HuH-7.5 (cell line): Measurements from ENCODE around the gene PAK1IP1.
A peak's percentile ranks its signal among the peaks of the same experiment; 100 is the strongest.
"Not testable (repeated sequence)": the region's sequence is repeated elsewhere in the genome, so short reads cannot be mapped to it uniquely, and the experiment has no call there.

Source experiments
- DNase-seq: peaks from one replicate; pipeline ENCODE4 v3.0.0; 2011; ENCODE audit warnings: low spot score

PAK1IP1 gene

GRCh38 chr6:10692965-10693538 lies 1.7 kb upstream of the PAK1IP1 start:
- DNase-seq = no peak

- DNase-seq = no peak
Observed at GRCh38 chr6:10695086-10695657, 400 bp downstream of the PAK1IP1 start.

- no peak for DNase-seq
Observed at GRCh38 chr6:10696655-10697054, 1.9 kb downstream of the PAK1IP1 start.

- no peak for DNase-seq
Observed at GRCh38 chr6:10713962-10714361, 19.2 kb downstream of the PAK1IP1 start.

GRCh38 chr6:10719296-10719963 lies 24.7 kb downstream of the PAK1IP1 start:
- DNase-seq = peak; percentile 9

- DNase-seq = no peak
Observed at GRCh38 chr6:10719964-10720264, 25.1 kb downstream of the PAK1IP1 start.

GRCh38 chr6:10720265-10720959 lies 25.6 kb downstream of the PAK1IP1 start:
- peak; percentile 9 for DNase-seq

GRCh38 chr6:10720960-10721849 lies 26.4 kb downstream of the PAK1IP1 start:
- not testable (repeated sequence) for DNase-seq

GRCh38 chr6:10721850-10722569 lies 27.2 kb downstream of the PAK1IP1 start:
- DNase-seq = no peak

GRCh38 chr6:10722570-10722819 lies 27.7 kb downstream of the PAK1IP1 start:
- no peak for DNase-seq

- peak; percentile 78 for DNase-seq
Observed at GRCh38 chr6:10722820-10723566, 28.2 kb downstream of the PAK1IP1 start, which contains the start of gene TMEM14C. TSS of gene TMEM14C (plus strand) at chr6:10723070. CDS start at chr6:10724614, 1,544 bp downstream.

GRCh38 chr6:10723567-10723881 lies 28.8 kb downstream of the PAK1IP1 start:
- no peak for DNase-seq

- no peak for DNase-seq
Observed at GRCh38 chr6:10725044-10725443, 30.3 kb downstream of the PAK1IP1 start.

GRCh38 chr6:10725716-10726115 lies 30.9 kb downstream of the PAK1IP1 start:
- DNase-seq = no peak

- DNase-seq = no peak
Observed at GRCh38 chr6:10730254-10730653, 35.5 kb downstream of the PAK1IP1 start.

GRCh38 chr6:10733151-10733715 lies 38.5 kb downstream of the PAK1IP1 start:
- no peak for DNase-seq

GRCh38 chr6:10733863-10734262 lies 39.1 kb downstream of the PAK1IP1 start:
- DNase-seq = no peak

GRCh38 chr6:10736731-10737130 lies 42.0 kb downstream of the PAK1IP1 start:
- no peak for DNase-seq

GRCh38 chr6:10740061-10740460 lies 45.3 kb downstream of the PAK1IP1 start:
- no peak for DNase-seq

- not testable (repeated sequence) for DNase-seq
Observed at GRCh38 chr6:10741643-10742042, 46.9 kb downstream of the PAK1IP1 start.

GRCh38 chr6:10742251-10742650 lies 47.5 kb downstream of the PAK1IP1 start:
- no peak for DNase-seq
